H9 (cell line): Measurements from ENCODE around the gene LHPP. TPM values are rescaled to one million over a fixed set of nuclear protein-coding genes. Genes with fewer than 3 reads are reported as not detected.

Source experiments
- DNase-seq: peaks from one replicate; pipeline ENCODE4 v3.0.0-alpha.2; 2017
- H2AFZ ChIP-seq: one replicate; pipeline ENCODE4 v1.6.1; 2013; ENCODE audit warnings: mild to moderate bottlenecking, low read length, control low read depth, moderate library complexity
- H2AK5ac ChIP-seq: 2 replicates; pipeline ENCODE4 v1.6.1; 2013; ENCODE audit warnings: low read length, control low read depth, mixed read lengths; ENCODE audit not compliant: insufficient read length
- H2BK120ac ChIP-seq: one replicate; pipeline ENCODE4 v1.6.1; 2013; ENCODE audit warnings: low read depth, mild to moderate bottlenecking, low read length, control low read depth, inconsistent platforms; ENCODE audit not compliant: poor library complexity, severe bottlenecking
- H2BK12ac ChIP-seq: 2 replicates; pipeline ENCODE4 v1.6.1; 2013; ENCODE audit warnings: low read length, control low read depth, mixed read lengths, low read depth; ENCODE audit not compliant: insufficient read length
- H2BK15ac ChIP-seq: 2 replicates; pipeline ENCODE4 v1.6.1; 2013; ENCODE audit warnings: low read depth, low read length, control low read depth
- H2BK20ac ChIP-seq: one replicate; pipeline ENCODE4 v1.6.1; 2013; ENCODE audit warnings: low read depth, mild to moderate bottlenecking, low read length, control low read depth, inconsistent platforms; ENCODE audit not compliant: poor library complexity, severe bottlenecking
- H2BK5ac ChIP-seq: 2 replicates; pipeline ENCODE4 v1.6.1; 2013; ENCODE audit warnings: low read length, control low read depth, mixed read lengths; ENCODE audit not compliant: insufficient read length
- H3K14ac ChIP-seq: 2 replicates; pipeline ENCODE4 v1.6.1; 2013; ENCODE audit warnings: low read length, control low read depth; ENCODE audit not compliant: insufficient read depth
- H3K18ac ChIP-seq: 2 replicates; pipeline ENCODE4 v1.6.1; 2013; ENCODE audit warnings: low read depth, mild to moderate bottlenecking, mixed read lengths, low read length, control low read depth; ENCODE audit not compliant: insufficient read length
- H3K23ac ChIP-seq: 2 replicates; pipeline ENCODE4 v1.6.1; 2013; ENCODE audit warnings: low read length, control low read depth, mixed read lengths, low read depth; ENCODE audit not compliant: insufficient read length
- H3K23me2 ChIP-seq: 2 replicates; pipeline ENCODE4 v1.6.1; 2013; ENCODE audit warnings: low read depth, mild to moderate bottlenecking, mixed read lengths, low read length, control low read depth; ENCODE audit not compliant: insufficient read length, poor library complexity, severe bottlenecking
- H3K27ac ChIP-seq: 2 replicates; pipeline ENCODE4 v1.5.1; 2013; ENCODE audit warnings: low read length, control low read depth, mixed read lengths, low read depth; ENCODE audit not compliant: insufficient read length
- H3K27me3 ChIP-seq: 2 replicates; pipeline ENCODE4 v1.6.1; 2013; ENCODE audit warnings: low read length, control low read depth, inconsistent platforms; ENCODE audit not compliant: insufficient read depth
- H3K4ac ChIP-seq: 2 replicates; pipeline ENCODE4 v1.6.1; 2013; ENCODE audit warnings: low read depth, mild to moderate bottlenecking, control low read depth, inconsistent platforms, low read length, moderate library complexity
- H3K4me1 ChIP-seq: 2 replicates; pipeline ENCODE4 v1.6.1; 2013; ENCODE audit warnings: low read length, control low read depth, inconsistent platforms; ENCODE audit not compliant: insufficient read depth
- H3K4me2 ChIP-seq: 2 replicates; pipeline ENCODE4 v1.6.1; 2013; ENCODE audit warnings: low read length, control low read depth, mixed read lengths; ENCODE audit not compliant: insufficient read length, insufficient read depth
- H3K56ac ChIP-seq: 2 replicates; pipeline ENCODE4 v1.6.1; 2013; ENCODE audit warnings: low read depth, mild to moderate bottlenecking, mixed read lengths, low read length, control low read depth; ENCODE audit not compliant: insufficient read length
- H3K79me1 ChIP-seq: 2 replicates; pipeline ENCODE4 v1.6.1; 2013; ENCODE audit warnings: low read depth, mild to moderate bottlenecking, moderate library complexity, low read length, control low read depth, inconsistent platforms; ENCODE audit not compliant: insufficient read depth, poor library complexity, severe bottlenecking
- H3K79me2 ChIP-seq: 2 replicates; pipeline ENCODE4 v1.6.1; 2013; ENCODE audit warnings: low read length, control low read depth, inconsistent platforms; ENCODE audit not compliant: insufficient read depth
- H3K9ac ChIP-seq: 2 replicates; pipeline ENCODE4 v1.6.1; 2013; ENCODE audit warnings: low read length, control low read depth, mixed read lengths; ENCODE audit not compliant: insufficient read length; ENCODE audit errors: extremely low read depth
- H3K9me3 ChIP-seq: one replicate; pipeline ENCODE4 v1.6.1; 2013; ENCODE audit warnings: low read depth, low read length, inconsistent platforms; ENCODE audit not compliant: control insufficient read depth
- H3T11ph ChIP-seq: one replicate; pipeline ENCODE4 v1.6.1; 2013; ENCODE audit warnings: mild to moderate bottlenecking, low read length, control low read depth, inconsistent platforms
- H4K20me1 ChIP-seq: one replicate; pipeline ENCODE4 v1.6.1; 2013; ENCODE audit not compliant: control insufficient read depth, insufficient read length, insufficient read depth
- H4K5ac ChIP-seq: 2 replicates; pipeline ENCODE4 v1.6.1; 2013; ENCODE audit warnings: low read depth, mild to moderate bottlenecking, mixed read lengths, low read length, control low read depth; ENCODE audit not compliant: insufficient read length
- H4K8ac ChIP-seq: replicated peaks from 2 replicates; pipeline ENCODE4 v1.6.1; 2013; ENCODE audit warnings: low read length, control low read depth, mixed read lengths, low read depth; ENCODE audit not compliant: insufficient read length
- H4K91ac ChIP-seq: 2 replicates; pipeline ENCODE4 v1.6.1; 2013; ENCODE audit warnings: low read depth, mild to moderate bottlenecking, moderate library complexity, mixed read lengths, low read length, control low read depth; ENCODE audit not compliant: insufficient read length
- H3K27ac Mint-ChIP-seq, 3 experiments: 2 replicates in 2 of 3; 3 replicates in 1 of 3; pipeline ENCODE4 v1.8.0; 2020 to 2021; ENCODE audit warnings: mixed read lengths in 3 of 3, mild to moderate bottlenecking in 1 of 3, moderate library complexity in 1 of 3
- H3K27me3 Mint-ChIP-seq: 2 replicates; pipeline ENCODE4 v1.8.0; 2021; ENCODE audit warnings: low read depth, mild to moderate bottlenecking, moderate library complexity, mixed read lengths
- H3K36me3 Mint-ChIP-seq, 3 experiments: 2 replicates in 2 of 3; 3 replicates in 1 of 3; pipeline ENCODE4 v1.8.0; 2020 to 2021; ENCODE audit warnings: low read depth in 3 of 3, mixed read lengths in 3 of 3; ENCODE audit not compliant: insufficient read depth in 1 of 3
- H3K4me1 Mint-ChIP-seq, 2 experiments: 2 replicates each; pipeline ENCODE4 v1.8.0; 2020; ENCODE audit warnings: mixed read lengths in 2 of 2
- H3K4me3 Mint-ChIP-seq, 2 experiments: 2 replicates in 1 of 2; 3 replicates in 1 of 2; pipeline ENCODE4 v1.8.0; 2020 to 2021; ENCODE audit warnings: mild to moderate bottlenecking in 2 of 2, mixed read lengths in 2 of 2, moderate library complexity in 1 of 2
- H3K9me3 Mint-ChIP-seq, 2 experiments: 2 replicates in 1 of 2; 3 replicates in 1 of 2; pipeline ENCODE4 v1.8.0; 2020; ENCODE audit warnings: mild to moderate bottlenecking in 2 of 2, mixed read lengths in 2 of 2, moderate library complexity in 1 of 2
- CTCF ChIP-seq: fragments of 200-600 bp; sonication (generic); conservative IDR thresholded peaks from 3 replicates; pipeline ENCODE4 v1.8.0; 2021; ENCODE audit warnings: antibody characterized with exemption, mild to moderate bottlenecking
- WGBS: extraction: QIAGEN DNeasy Blood & Tissue Kit; methylation state at CpG from one replicate; pipeline ENCODE4 v1.1.7; 2013; ENCODE audit warnings: missing lambda C conversion rate, low lambda C conversion rate, mixed read lengths; ENCODE audit not compliant: insufficient read length; ENCODE audit errors: extremely low coverage; 5-methylcytosine and 5-hydroxymethylcytosine counted together
- total RNA-seq: library from RNA; stranded (reverse); gene quantifications from 2 replicates; pipeline ENCODE4 v1.2.1, GENCODE V29; 2021

Gene LHPP
- total RNA-seq, 1 experiment from 2014 or later, result 29.6 TPM

GRCh38 chr10:124419635-124420034 lies 42.0 kb upstream of the LHPP start:
- no peaks in the 10 kb centered on the region for H3K79me1 ChIP-seq
- WGBS, result no CpG with 5 or more reads among the region's 10 CpGs
- H3K14ac ChIP-seq, result no peak overlapping the region
- peaks cover 4% of the 10 kb centered on the region; the same call in 1 of the 2 replicates for H3K4me1 ChIP-seq
- no peaks in the 10 kb centered on the region for H4K20me1 ChIP-seq
- no peaks in the 10 kb centered on the region for H3K36me3 Mint-ChIP-seq
- H3K4me3 Mint-ChIP-seq, result peak overlapping the region; percentile 78 to 80
- no peaks in the 10 kb centered on the region for H3K9me3 ChIP-seq
- H3K4ac ChIP-seq, result no peak overlapping the region
- H3K27me3 Mint-ChIP-seq, result peaks cover 39% of the 10 kb centered on the region
- peak overlapping the region; percentile 63 for H3K4me2 ChIP-seq
- no peak overlapping the region for H4K8ac ChIP-seq
- no peak overlapping the region for H3K56ac ChIP-seq
- H2BK120ac ChIP-seq, result no peak overlapping the region
- H2AFZ ChIP-seq, result no peak overlapping the region
- no peak overlapping the region for H2AK5ac ChIP-seq
- peaks cover 9% of the 10 kb centered on the region for H3K23me2 ChIP-seq
- no peak overlapping the region for H3K23ac ChIP-seq
- no peak overlapping the region for H2BK5ac ChIP-seq
- H2BK15ac ChIP-seq, result no peak overlapping the region
- no peaks in the 10 kb centered on the region; the same call in 1 of the 2 replicates for H3K79me2 ChIP-seq
- DNase-seq, result no peak
- no peak overlapping the region for H3K27ac ChIP-seq
- no peak overlapping the region for H3K9ac ChIP-seq
- H3K4me1 Mint-ChIP-seq, result peaks cover 33 to 42% of the 10 kb centered on the region in 2 experiments
- H4K5ac ChIP-seq, result no peak overlapping the region
- no peak overlapping the region for H3T11ph ChIP-seq
- no peak overlapping the region for H2BK12ac ChIP-seq
- no peaks in the 10 kb centered on the region for H3K9me3 Mint-ChIP-seq
- H3K27ac Mint-ChIP-seq, result no peak overlapping the region; a peak in 1 of 7 replicates
- H3K18ac ChIP-seq, result no peak overlapping the region
- no peaks in the 10 kb centered on the region; the same call in 1 of the 2 replicates for H3K27me3 ChIP-seq
- H2BK20ac ChIP-seq, result no peak overlapping the region
- no peak for TF ChIP-seq CTCF
- no peak overlapping the region for H4K91ac ChIP-seq
